Measurements from ENCODE around the gene PCDHB7.
A peak's percentile ranks its signal among the peaks of the same experiment; 100 is the strongest.

DNA sequence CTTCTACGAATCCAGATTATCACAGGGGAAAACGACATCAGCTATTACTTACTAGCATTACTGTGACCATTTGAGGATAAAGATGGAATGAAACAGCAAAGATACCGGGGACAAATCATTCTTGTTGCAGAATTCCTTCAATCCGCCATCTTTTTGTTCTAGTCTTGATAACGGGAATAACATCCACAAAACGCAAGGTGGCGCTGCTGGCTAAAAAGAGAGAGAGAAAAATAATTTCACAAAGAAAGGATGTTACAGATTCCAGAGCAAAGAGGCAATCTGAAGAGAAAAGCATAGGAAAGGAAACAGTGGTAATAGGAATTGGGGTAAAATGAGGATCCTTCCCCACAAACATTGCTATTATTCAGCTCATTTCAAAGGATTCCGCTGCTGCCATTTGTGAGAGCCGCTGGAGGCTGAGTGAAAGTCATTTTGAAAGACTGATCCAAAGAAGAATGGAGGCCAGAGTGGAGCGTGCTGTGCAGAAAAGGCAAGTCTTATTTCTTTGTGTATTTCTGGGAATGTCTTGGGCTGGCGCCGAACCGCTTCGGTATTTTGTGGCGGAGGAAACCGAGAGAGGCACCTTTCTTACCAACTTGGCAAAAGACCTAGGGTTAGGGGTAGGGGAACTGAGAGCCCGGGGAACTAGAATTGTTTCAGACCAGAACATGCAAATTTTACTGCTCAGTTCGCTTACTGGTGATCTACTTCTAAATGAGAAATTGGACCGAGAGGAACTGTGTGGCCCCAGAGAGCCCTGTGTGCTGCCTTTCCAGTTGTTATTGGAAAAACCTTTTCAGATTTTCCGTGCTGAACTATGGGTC is at the start of gene PCDHB7:
- TF ChIP-seq POLR2AphosphoS5 (IDR thresholded peaks at IDR 0.05) = no peak
- TF ChIP-seq, protein P1, sequence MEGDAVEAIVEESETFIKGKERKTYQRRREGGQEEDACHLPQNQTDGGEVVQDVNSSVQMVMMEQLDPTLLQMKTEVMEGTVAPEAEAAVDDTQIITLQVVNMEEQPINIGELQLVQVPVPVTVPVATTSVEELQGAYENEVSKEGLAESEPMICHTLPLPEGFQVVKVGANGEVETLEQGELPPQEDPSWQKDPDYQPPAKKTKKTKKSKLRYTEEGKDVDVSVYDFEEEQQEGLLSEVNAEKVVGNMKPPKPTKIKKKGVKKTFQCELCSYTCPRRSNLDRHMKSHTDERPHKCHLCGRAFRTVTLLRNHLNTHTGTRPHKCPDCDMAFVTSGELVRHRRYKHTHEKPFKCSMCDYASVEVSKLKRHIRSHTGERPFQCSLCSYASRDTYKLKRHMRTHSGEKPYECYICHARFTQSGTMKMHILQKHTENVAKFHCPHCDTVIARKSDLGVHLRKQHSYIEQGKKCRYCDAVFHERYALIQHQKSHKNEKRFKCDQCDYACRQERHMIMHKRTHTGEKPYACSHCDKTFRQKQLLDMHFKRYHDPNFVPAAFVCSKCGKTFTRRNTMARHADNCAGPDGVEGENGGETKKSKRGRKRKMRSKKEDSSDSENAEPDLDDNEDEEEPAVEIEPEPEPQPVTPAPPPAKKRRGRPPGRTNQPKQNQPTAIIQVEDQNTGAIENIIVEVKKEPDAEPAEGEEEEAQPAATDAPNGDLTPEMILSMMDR (IDR thresholded peaks at IDR 0.05) = peak in 2 of 3 donors; percentile 20 to 28
- no peak for TF ChIP-seq POLR2A (IDR thresholded peaks at IDR 0.05)
